IMR-90 (cell line): ENCODE data around the gene CYSTM1. TPM values are rescaled to one million over a fixed set of nuclear protein-coding genes. Genes with fewer than 3 reads are reported as not detected.
A peak's percentile ranks its signal among the peaks of the same experiment; 100 is the strongest.

Experiments used
- ATAC-seq: fragments of 200-7000 bp; cut with Tn5 transposase; 2 replicates; pipeline ENCODE4 v1.9.1; 2020; ENCODE audit warnings: low read depth, mild to moderate bottlenecking, moderate library complexity
- BruUV-seq: library from RNA; stranded (reverse); fragments of 400-500 nt; replicated peaks from 2 replicates; lab custom pipeline; 2021; lab: Mats Ljungman, UMichigan
- CTCF ChIA-PET: fragments of 300-600 bp; formaldehyde crosslinking; extraction: SDS; loops from one replicate; lab custom pipeline; 2021; ENCODE audit warnings: antibody characterized with exemption; lab: Yijun Ruan, JAX
- POLR2A ChIA-PET: fragments of 300-600 bp; sonication (Branson Sonifier 250); formaldehyde crosslinking; loops from one replicate; lab custom pipeline; 2022; ENCODE audit warnings: antibody characterized with exemption; ENCODE audit not compliant: unreplicated experiment; lab: Charles Lee
- DNase-seq: peaks from one replicate; pipeline ENCODE4 v3.0.0; 2013
- H2AFZ ChIP-seq: replicated peaks from 2 replicates; pipeline ENCODE3; 2013; ENCODE audit warnings: low read length, mild to moderate bottlenecking; ENCODE audit not compliant: poor library complexity
- H2AK5ac ChIP-seq: 2 replicates; pipeline ENCODE4 v1.6.1; 2013; ENCODE audit warnings: low read depth, low read length, inconsistent platforms
- H2AK9ac ChIP-seq: replicated peaks from 2 replicates; pipeline ENCODE3; 2013; ENCODE audit warnings: mild to moderate bottlenecking, low read depth, low read length, moderate library complexity; ENCODE audit not compliant: poor library complexity
- H2BK120ac ChIP-seq: 2 replicates; pipeline ENCODE4 v1.6.1; 2013; ENCODE audit warnings: low read depth, low read length, inconsistent platforms
- H2BK15ac ChIP-seq: 3 replicates; pipeline ENCODE4 v1.6.1; 2013; ENCODE audit warnings: low read depth, low read length, inconsistent platforms
- H2BK20ac ChIP-seq: 2 replicates; pipeline ENCODE4 v1.6.1; 2013; ENCODE audit warnings: low read depth, mild to moderate bottlenecking, inconsistent platforms, low read length, moderate library complexity
- H2BK5ac ChIP-seq: 2 replicates; pipeline ENCODE4 v1.6.1; 2013; ENCODE audit warnings: mild to moderate bottlenecking, low read depth, low read length, inconsistent platforms; ENCODE audit not compliant: poor library complexity, severe bottlenecking
- H3K14ac ChIP-seq: replicated peaks from 2 replicates; pipeline ENCODE4 v1.6.1; 2013; ENCODE audit warnings: low read depth, low read length, inconsistent platforms
- H3K18ac ChIP-seq: 2 replicates; pipeline ENCODE4 v1.6.1; 2013; ENCODE audit warnings: low read depth, low read length, control low read depth
- H3K23ac ChIP-seq: 2 replicates; pipeline ENCODE4 v1.6.1; 2013; ENCODE audit warnings: low read depth, low read length, inconsistent platforms
- H3K27ac ChIP-seq: 2 replicates; pipeline ENCODE4 v1.5.1; 2013; ENCODE audit warnings: mild to moderate bottlenecking, control low read depth, low read length; ENCODE audit not compliant: insufficient read depth
- H3K27me3 ChIP-seq: 2 replicates; pipeline ENCODE4 v1.6.1; 2013; ENCODE audit warnings: low read length; ENCODE audit not compliant: control insufficient read depth, insufficient read depth
- H3K36me3 ChIP-seq: 2 replicates; pipeline ENCODE4 v1.6.1; 2013; ENCODE audit warnings: low read length, mixed read lengths; ENCODE audit not compliant: control insufficient read depth, insufficient read depth
- H3K4ac ChIP-seq: 2 replicates; pipeline ENCODE4 v1.6.1; 2013; ENCODE audit warnings: low read depth, low read length, inconsistent platforms
- H3K4me1 ChIP-seq: 2 replicates; pipeline ENCODE4 v1.6.1; 2013; ENCODE audit warnings: low read length, mixed read lengths; ENCODE audit not compliant: control insufficient read depth, insufficient read depth
- H3K4me2 ChIP-seq: 2 replicates; pipeline ENCODE4 v1.6.1; 2013; ENCODE audit warnings: low read depth, mild to moderate bottlenecking, control low read depth, low read length, moderate library complexity
- H3K4me3 ChIP-seq: 2 replicates; pipeline ENCODE4 v1.5.1; 2013; ENCODE audit warnings: low read depth, mild to moderate bottlenecking, control low read depth, low read length, moderate library complexity; ENCODE audit not compliant: insufficient read depth
- H3K56ac ChIP-seq: 2 replicates; pipeline ENCODE4 v1.6.1; 2013; ENCODE audit warnings: low read length, inconsistent platforms; ENCODE audit not compliant: insufficient read depth; ENCODE audit errors: extremely low read depth
- H3K79me1 ChIP-seq, 2 experiments: 2 replicates each; pipeline ENCODE4 v1.6.1; 2013; ENCODE audit warnings: low read length in 2 of 2, inconsistent platforms in 1 of 2, low read depth in 1 of 2
- H3K9ac ChIP-seq: 2 replicates; pipeline ENCODE4 v1.6.1; 2013; ENCODE audit warnings: low read depth, low read length, control low read depth
- H3K9me1 ChIP-seq: 2 replicates; pipeline ENCODE4 v1.6.1; 2013; ENCODE audit warnings: low read length, inconsistent platforms; ENCODE audit not compliant: insufficient read depth
- H3K9me3 ChIP-seq: 2 replicates; pipeline ENCODE4 v1.6.1; 2013; ENCODE audit warnings: low read length; ENCODE audit not compliant: control insufficient read depth, insufficient read depth
- H4K20me1 ChIP-seq: 2 replicates; pipeline ENCODE4 v1.6.1; 2013; ENCODE audit warnings: low read length, inconsistent platforms; ENCODE audit not compliant: insufficient read depth
- H4K5ac ChIP-seq: 2 replicates; pipeline ENCODE4 v1.6.1; 2013; ENCODE audit warnings: mild to moderate bottlenecking, low read depth, low read length, control low read depth
- H4K8ac ChIP-seq, 2 experiments: 2 replicates each; pipeline ENCODE4 v1.6.1; 2013; ENCODE audit warnings: low read depth in 2 of 2, low read length in 2 of 2, control low read depth in 1 of 2, inconsistent platforms in 1 of 2
- H4K91ac ChIP-seq: 2 replicates; pipeline ENCODE4 v1.6.1; 2013; ENCODE audit warnings: low read depth, low read length, inconsistent platforms; ENCODE audit not compliant: insufficient read depth
- CHD1 ChIP-seq: IDR thresholded peaks from 2 replicates; pipeline ENCODE4 v1.6.1; 2012; ENCODE audit warnings: low read depth, low read length, improper control_type of control experiment
- FOS ChIP-seq: fragments of 150-350 bp; IDR thresholded peaks from 2 replicates; pipeline ENCODE4 v1.6.1; 2016; ENCODE audit warnings: low read depth, low read length
- MAFK ChIP-seq: IDR thresholded peaks from 2 replicates; pipeline ENCODE4 v1.6.1; 2012; ENCODE audit warnings: low read depth, low read length, improper control_type of control experiment
- POLR2A ChIP-seq: IDR thresholded peaks from 2 replicates; pipeline ENCODE4 v1.6.1; 2012; ENCODE audit warnings: mild to moderate bottlenecking, low read depth, low read length
- RAD21 ChIP-seq: IDR thresholded peaks from 2 replicates; pipeline ENCODE4 v1.6.1; 2012; ENCODE audit warnings: low read length, improper control_type of control experiment
- WGBS, 2 experiments: methylation state at CpG; one replicate each; pipeline versions ENCODE4 v1.1.5 to v1.1.7; 2013; ENCODE audit warnings: missing lambda C conversion rate in 2 of 2; ENCODE audit not compliant: insufficient read length in 1 of 2; ENCODE audit errors: extremely low coverage in 2 of 2; 5-methylcytosine and 5-hydroxymethylcytosine counted together
- dilution Hi-C: fragments of 300-500 bp; cut with HindIII; formaldehyde crosslinking; loops from one replicate; pipeline ENCODE4 v1.14.3; 2018; ENCODE audit warnings: low sequenced_read_pairs; ENCODE audit not compliant: unreplicated experiment
- in situ Hi-C: fragments of 300-500 bp; cut with MboI; formaldehyde crosslinking; loops from 3 replicates; pipeline ENCODE4 v1.14.3; 2019; ENCODE audit warnings: low sequenced_read_pairs, inconsistent platforms, mixed read lengths
- intact Hi-C: fragments of 100-400 bp; cut with micrococcal nuclease; formaldehyde crosslinking; loops from 2 replicates; pipeline ENCODE4 v1.10.0; 2022
- polyA plus RNA-seq, 3 experiments: library from polyadenylated mRNA; depleted of rRNA; stranded (reverse); fragments of >200 nt; gene quantifications; 2 replicates each; pipeline ENCODE4 v1.2.3, GENCODE V29; 2012; ENCODE audit warnings: low replicate concordance in 1 of 3
- total RNA-seq: library from RNA; depleted of rRNA; stranded (reverse); fragments of >200 nt; gene quantifications from 2 replicates; pipeline ENCODE4 v1.2.3, GENCODE V29; 2012
- TF ChIP-seq, protein P1 (sequence below): fragments of 150-350 bp; IDR thresholded peaks from 2 replicates; pipeline ENCODE4 v1.6.1; 2017; ENCODE audit warnings: mild to moderate bottlenecking, antibody characterized with exemption, low read length, low read depth

The CYSTM1 gene
- total and polyA plus RNA-seq, 2 of the 4 experiments (the other 2 are of a cell fraction): 7.3 to 15.0 TPM

DNA sequence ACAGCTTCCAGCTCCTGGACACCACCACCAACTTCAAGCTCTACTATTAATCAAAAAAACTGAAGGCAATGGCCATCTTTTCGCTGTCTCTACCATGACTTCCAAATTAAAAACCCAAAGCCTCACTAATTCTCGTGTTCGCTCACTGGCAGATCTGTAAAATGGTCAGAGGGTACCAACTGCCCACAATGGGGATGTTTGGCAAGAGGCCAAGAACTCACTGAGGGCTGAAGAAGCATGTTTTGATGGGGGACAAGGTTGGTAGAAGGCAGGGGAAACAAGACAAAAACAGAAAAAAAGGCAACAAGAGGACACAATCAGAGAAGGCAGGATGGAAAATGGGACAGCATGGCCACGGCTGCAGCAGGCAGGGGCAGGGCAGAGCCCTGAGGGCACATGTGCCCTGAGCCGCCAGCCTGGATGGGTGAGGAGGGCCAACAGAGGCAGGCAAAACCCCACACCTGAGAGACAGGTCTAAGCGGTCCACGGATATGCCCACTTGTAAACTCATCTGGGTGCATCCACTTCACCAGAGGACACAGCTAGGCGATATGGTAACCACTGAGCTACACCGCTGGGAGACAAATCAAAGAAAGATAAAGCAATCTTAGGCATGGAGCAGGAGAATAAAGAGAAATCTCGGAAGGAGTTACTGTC is 77.6 kb downstream of the CYSTM1 start (continued):
- TF ChIP-seq, protein P1, sequence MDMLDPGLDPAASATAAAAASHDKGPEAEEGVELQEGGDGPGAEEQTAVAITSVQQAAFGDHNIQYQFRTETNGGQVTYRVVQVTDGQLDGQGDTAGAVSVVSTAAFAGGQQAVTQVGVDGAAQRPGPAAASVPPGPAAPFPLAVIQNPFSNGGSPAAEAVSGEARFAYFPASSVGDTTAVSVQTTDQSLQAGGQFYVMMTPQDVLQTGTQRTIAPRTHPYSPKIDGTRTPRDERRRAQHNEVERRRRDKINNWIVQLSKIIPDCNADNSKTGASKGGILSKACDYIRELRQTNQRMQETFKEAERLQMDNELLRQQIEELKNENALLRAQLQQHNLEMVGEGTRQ: no peak
- TF ChIP-seq POLR2A: no peak

DNA sequence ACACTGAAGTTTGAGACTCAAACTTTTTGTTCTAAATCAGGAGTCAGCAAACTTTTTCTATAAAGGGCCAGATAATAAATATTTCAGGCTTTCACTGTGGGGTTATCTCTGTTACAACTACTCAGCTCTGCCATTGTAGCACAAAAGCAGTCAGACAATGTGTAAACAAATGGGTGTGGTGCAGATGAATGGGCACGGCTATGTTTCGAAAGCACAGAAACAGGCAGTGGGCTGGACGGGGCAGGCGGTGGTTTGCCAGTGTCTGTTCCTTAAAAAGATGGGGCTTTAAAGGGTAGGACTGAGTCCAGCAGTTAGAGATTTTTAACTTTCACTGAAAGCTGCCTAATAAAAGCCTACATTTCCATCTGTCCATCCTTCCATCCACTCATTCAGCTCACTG is 79.0 kb downstream of the CYSTM1 start:
- Histone ChIP-seq H4K20me1 (peaks cover 12% of the 10 kb centered on the region; the same call in 1 of the 2 replicates), H3K9ac (no peak overlapping the region), H3K4me3 (no peak overlapping the region), H2BK15ac (peak overlapping the region; percentile 17; the same call in 1 of the 3 replicates), H3K4me1 (peaks cover 27% of the 10 kb centered on the region), H4K91ac (no peak overlapping the region), H3K56ac (no peak overlapping the region), H3K18ac (no peak overlapping the region), H2AK9ac (peak overlapping the region; percentile 56), H3K36me3 (peaks cover 3% of the 10 kb centered on the region; the same call in 1 of the 2 replicates), H2BK5ac (no peak overlapping the region), H2BK20ac (peak overlapping the region; percentile 1; the same call in 1 of the 2 replicates), H2AK5ac (peak overlapping the region; percentile 79; the same call in 1 of the 2 replicates), H2AFZ (no peak overlapping the region), H2BK120ac (peak overlapping the region; percentile 32; the same call in 1 of the 2 replicates), H3K4ac (peak overlapping the region; percentile 69), H3K14ac (peak overlapping the region; percentile 80), H3K9me3 (no peaks in the 10 kb centered on the region), H3K79me1 (peaks cover 56 to 91% of the 10 kb centered on the region in 2 experiments), H3K23ac (peak overlapping the region; percentile 48), H3K9me1 (peaks cover 51% of the 10 kb centered on the region), H4K5ac (no peak overlapping the region), H4K8ac (0 out of 4 replicates have a peak overlapping the region, but pooled peaks of 1 of the 2 experiments have one; percentile 26), H3K27me3 (no peaks in the 10 kb centered on the region), H3K4me2 (no peak overlapping the region), H3K27ac (no peak overlapping the region)
- ATAC-seq (peak; percentile 27; the same call in 1 of the 2 replicates), DNase-seq (no peak)
- no TSS peak for BruUV-seq
- WGBS, 2 experiments: no CpG with 5 or more reads among the region's 4 CpGs
- POLR2A ChIA-PET: no interaction called here
- no peak for TF ChIP-seq MAFK
- TF ChIP-seq RAD21: no peak
- TF ChIP-seq CHD1: no peak
- no peak for TF ChIP-seq FOS
- in situ Hi-C loops (no loop called here), intact Hi-C loops (no loop called here), dilution Hi-C loops (no loop called here)
- CTCF ChIA-PET: no interaction called here
